ENCODE data around the gene HOXA11. TPM values are rescaled to one million over a fixed set of nuclear protein-coding genes. Genes with fewer than 3 reads are reported as not detected.

HOXA11 gene
- total RNA-seq, 1 experiment from 2014 or later, result not detected

GRCh38 chr7:27149842-27150567 lies 35.0 kb downstream of the HOXA11 start:
- no peaks in the 10 kb centered on the region for H3K9me3 ChIP-seq (ENCODE audit: control insufficient read depth, low read depth, low read length)
- no peaks in the 10 kb centered on the region for H3K79me2 ChIP-seq (ENCODE audit: insufficient read depth, low read length)
- no peaks in the 10 kb centered on the region for H3K79me1 ChIP-seq (ENCODE audit: insufficient read depth, low read depth, low read length, poor library complexity, severe bottlenecking)
- H3K4me1 ChIP-seq (ENCODE audit: insufficient read depth, low read length), result no peaks in the 10 kb centered on the region
- H4K8ac ChIP-seq (replicated peaks; ENCODE audit: insufficient read length, low read depth, low read length), result no peak overlapping the region
- Mint-ChIP-seq H3K9me3 (peaks cover 22 to 24% of the 10 kb centered on the region in 2 experiments), H3K4me3 (no peak overlapping the region), H3K4me1 (peaks cover 10 to 26% of the 10 kb centered on the region in 2 experiments), H3K36me3 (ENCODE audit: insufficient read depth in 1 of 3, low read depth in 3 of 3) (peaks cover 0 to 2% (median 0%) of the 10 kb centered on the region in 3 experiments; a peak in 3 of 7 replicates), H3K27ac (no peak overlapping the region; a peak in 1 of 7 replicates), H3K27me3 (ENCODE audit: low read depth) (peaks cover 100% of the 10 kb centered on the region)
- H2BK15ac ChIP-seq (ENCODE audit: low read depth, low read length), result no peak overlapping the region
- no CpG with 5 or more reads among the region's 13 CpGs for WGBS (ENCODE audit: extremely low coverage, insufficient read length, low lambda C conversion rate)
- H3K27me3 ChIP-seq (ENCODE audit: insufficient read depth, low read length), result peaks cover 97% of the 10 kb centered on the region
- H3K18ac ChIP-seq (ENCODE audit: insufficient read length, low read depth, low read length), result no peak overlapping the region
- H4K20me1 ChIP-seq (ENCODE audit: control insufficient read depth, insufficient read depth, insufficient read length), result no peaks in the 10 kb centered on the region
- no peak overlapping the region for H2BK20ac ChIP-seq (ENCODE audit: low read depth, low read length, poor library complexity, severe bottlenecking)
- H2AK5ac ChIP-seq (ENCODE audit: insufficient read length, low read length), result no peak overlapping the region
- peaks cover 5% of the 10 kb centered on the region for H3K23me2 ChIP-seq (ENCODE audit: insufficient read length, low read depth, low read length, poor library complexity, severe bottlenecking)
- H2BK120ac ChIP-seq (ENCODE audit: low read depth, low read length, poor library complexity, severe bottlenecking), result no peak overlapping the region
- no peak overlapping the region for H3K4me2 ChIP-seq (ENCODE audit: insufficient read depth, insufficient read length, low read length)
- DNase-seq, result no peak
- H4K91ac ChIP-seq (ENCODE audit: insufficient read length, low read depth, low read length), result no peak overlapping the region
- no peak overlapping the region for H3T11ph ChIP-seq (ENCODE audit: low read length)
- no peak overlapping the region for H4K5ac ChIP-seq (ENCODE audit: insufficient read length, low read depth, low read length)
- H3K27ac ChIP-seq (ENCODE audit: insufficient read length, low read depth, low read length), result no peak overlapping the region
- H2BK5ac ChIP-seq (ENCODE audit: insufficient read length, low read length), result no peak overlapping the region
- H2BK12ac ChIP-seq (ENCODE audit: insufficient read length, low read depth, low read length), result no peak overlapping the region
- no peak overlapping the region for H3K14ac ChIP-seq (ENCODE audit: insufficient read depth, low read length)
- H3K56ac ChIP-seq (ENCODE audit: insufficient read length, low read depth, low read length), result no peak overlapping the region
- no peak overlapping the region for H3K4ac ChIP-seq (ENCODE audit: low read depth, low read length)
- H2AFZ ChIP-seq (ENCODE audit: low read length), result no peak overlapping the region
- no peak overlapping the region for H3K23ac ChIP-seq (ENCODE audit: insufficient read length, low read depth, low read length)
- no peak for TF ChIP-seq CTCF (conservative IDR thresholded peaks at IDR 0.05)
- H3K9ac ChIP-seq (ENCODE audit: extremely low read depth, insufficient read length, low read length), result no peak overlapping the region

Data from H9 (cell line).